Breast epithelium (tissue), 3 donors: Measurements from ENCODE around the gene KLHL22.

Experiments
- CTCF ChIP-seq, 3 donors: fragments of 450-650 bp; IDR thresholded peaks; one replicate each; pipeline ENCODE4 v1.5.1; 2016 to 2017; ENCODE audit warnings: antibody characterized with exemption in 3 of 3, mild to moderate bottlenecking in 3 of 3, moderate library complexity in 3 of 3
- POLR2A ChIP-seq: fragments of 450-650 bp; IDR thresholded peaks from one replicate; pipeline ENCODE4 v1.6.1; 2016; ENCODE audit warnings: antibody characterized with exemption, mild to moderate bottlenecking, moderate library complexity
- POLR2AphosphoS5 ChIP-seq, 3 donors: sonication (generic); formaldehyde crosslinking; IDR thresholded peaks; one replicate each; pipeline ENCODE4 v1.6.1; 2017; ENCODE audit warnings: antibody characterized with exemption in 3 of 3

GRCh38 chr22:20397498-20397897, 98.1 kb downstream of the KLHL22 start:
- no peak for TF ChIP-seq CTCF (IDR thresholded peaks at IDR 0.05)
- TF ChIP-seq POLR2A: no peak
- TF ChIP-seq POLR2AphosphoS5 (IDR thresholded peaks at IDR 0.05): no peak
